ENCODE data around the gene CAPN12. TPM values are rescaled to one million over a fixed set of nuclear protein-coding genes. Genes with fewer than 3 reads are reported as not detected.

Gene CAPN12
- total RNA-seq, 3 donors from 2014 or later, result 0.99 to 1.1 (median 1.0) TPM

DNA sequence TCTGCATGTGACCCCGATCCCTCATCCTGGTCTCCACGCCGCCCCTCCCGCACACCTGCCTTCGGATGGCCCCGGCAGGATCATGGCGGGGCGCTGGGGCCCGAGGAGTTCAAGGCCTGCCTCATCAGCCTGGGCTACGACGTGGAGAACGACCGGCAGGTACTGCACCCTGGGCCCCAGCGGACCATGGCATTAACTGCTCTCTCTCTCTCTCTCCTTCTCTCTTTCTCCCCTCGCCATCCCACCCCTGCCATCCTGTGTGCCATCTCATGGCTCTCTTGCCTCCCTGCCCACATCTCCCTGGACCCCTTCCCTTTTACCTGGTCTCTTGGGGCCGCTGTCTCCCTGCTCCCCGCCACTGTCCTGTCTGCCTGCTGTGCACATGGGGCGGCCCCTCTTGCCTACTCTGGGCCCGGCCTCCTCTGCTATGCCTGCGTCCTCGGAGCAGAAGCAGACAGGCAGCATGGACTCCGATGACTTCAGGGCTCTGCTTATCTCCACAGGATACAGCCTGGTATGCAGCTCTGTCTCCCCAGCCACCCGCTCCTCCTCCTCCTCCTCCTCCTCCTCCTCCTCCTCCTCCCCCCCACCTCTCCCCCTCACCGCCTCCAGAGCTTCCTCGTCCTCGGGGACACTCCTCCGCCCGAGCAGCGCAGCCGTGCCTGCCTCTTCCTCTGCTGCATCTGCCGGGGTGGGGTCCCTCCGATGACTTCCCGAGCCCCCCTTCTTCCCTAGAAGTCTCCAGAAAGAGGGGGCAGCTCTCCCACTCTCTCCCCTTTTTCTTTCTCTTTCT lies 16.2 kb downstream of the CAPN12 start:
- no peaks in the 10 kb centered on the region for H3K27me3 Mint-ChIP-seq (ENCODE audit: low read depth)
- peaks cover 15% of the 10 kb centered on the region for H3K36me3 Mint-ChIP-seq (ENCODE audit: insufficient read depth)
- DNase-seq (no peak), ATAC-seq (no peak)
- no peak overlapping the region for H3K4me3 Mint-ChIP-seq
- peaks cover 10% of the 10 kb centered on the region for H3K4me1 Mint-ChIP-seq (ENCODE audit: low read depth)
- no peaks in the 10 kb centered on the region for H3K9me3 Mint-ChIP-seq

DNA sequence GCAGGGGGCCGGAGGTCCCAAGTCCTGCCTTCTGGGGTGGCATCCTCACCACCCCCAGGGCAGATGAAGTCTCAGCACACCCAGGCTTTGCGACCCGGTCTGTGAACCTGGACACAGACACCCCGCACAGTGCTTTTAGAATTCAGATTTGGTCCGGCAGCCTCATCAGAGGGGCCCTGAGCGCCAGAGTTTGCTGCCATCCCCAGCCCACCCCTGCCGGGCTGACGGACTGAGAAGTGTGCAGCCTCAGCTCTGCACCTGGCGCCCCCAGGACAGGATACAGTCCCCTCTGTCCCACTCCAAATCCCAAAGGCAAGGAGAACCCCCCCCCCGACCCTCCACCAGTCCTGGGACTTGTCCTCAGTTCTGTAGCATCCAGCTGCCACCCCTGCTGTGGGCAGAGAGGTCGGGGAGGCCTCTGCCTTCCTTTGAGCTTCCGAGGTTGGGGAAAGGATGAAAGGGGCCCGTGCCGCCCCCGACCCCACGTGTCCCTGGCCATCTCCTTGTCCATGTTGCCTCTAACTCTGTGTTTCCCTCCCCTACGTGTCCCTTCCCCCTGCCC lies 16.9 kb downstream of the CAPN12 start:
- ATAC-seq (no peak), DNase-seq (no peak)
- Mint-ChIP-seq H3K36me3 (ENCODE audit: insufficient read depth) (peaks cover 15% of the 10 kb centered on the region), H3K27me3 (ENCODE audit: low read depth) (no peaks in the 10 kb centered on the region), H3K9me3 (no peaks in the 10 kb centered on the region), H3K4me3 (no peak overlapping the region), H3K4me1 (ENCODE audit: low read depth) (peaks cover 10% of the 10 kb centered on the region)

DNA sequence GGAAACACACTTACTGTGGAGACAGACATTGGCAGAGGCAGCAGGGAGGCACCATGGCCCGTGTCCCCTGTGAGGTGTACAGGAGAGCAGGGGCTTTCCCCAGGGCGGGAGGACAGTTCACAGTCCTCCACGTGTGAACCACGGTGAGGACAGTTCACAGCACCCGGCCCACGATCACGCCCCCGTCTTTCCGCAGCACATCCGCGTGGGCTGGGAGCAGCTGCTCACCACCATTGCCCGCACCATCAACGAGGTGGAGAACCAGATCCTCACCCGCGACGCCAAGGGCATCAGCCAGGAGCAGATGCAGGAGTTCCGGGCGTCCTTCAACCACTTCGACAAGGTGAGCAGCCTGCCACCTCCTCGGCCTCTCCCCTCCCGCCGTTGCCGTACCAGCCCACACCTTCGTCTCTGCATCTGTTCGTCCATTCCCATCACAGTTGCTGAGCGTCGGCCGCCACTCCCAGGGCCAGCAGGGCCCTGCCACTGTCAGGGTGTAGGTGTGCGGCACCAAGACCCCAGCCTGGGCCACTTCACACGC lies 17.4 kb downstream of the CAPN12 start:
- DNase-seq (peak; percentile 24), ATAC-seq (peak in 1 of 2 donors; percentile 45)
- H3K36me3 Mint-ChIP-seq (ENCODE audit: insufficient read depth), result peaks cover 15% of the 10 kb centered on the region
- H3K27me3 Mint-ChIP-seq (ENCODE audit: low read depth), result no peaks in the 10 kb centered on the region
- no peaks in the 10 kb centered on the region for H3K9me3 Mint-ChIP-seq
- H3K4me3 Mint-ChIP-seq, result no peak overlapping the region
- H3K4me1 Mint-ChIP-seq (ENCODE audit: low read depth), result peaks cover 10% of the 10 kb centered on the region

- H3K4me3 Mint-ChIP-seq, result no peak overlapping the region
- no peaks in the 10 kb centered on the region for H3K27me3 Mint-ChIP-seq (ENCODE audit: low read depth)
- peaks cover 15% of the 10 kb centered on the region for H3K36me3 Mint-ChIP-seq (ENCODE audit: insufficient read depth)
- ATAC-seq (no peak), DNase-seq (no peak)
- H3K9me3 Mint-ChIP-seq, result no peaks in the 10 kb centered on the region
- H3K4me1 Mint-ChIP-seq (ENCODE audit: low read depth), result peaks cover 10% of the 10 kb centered on the region
Measured at GRCh38 chr19:38726284-38726673, 18.0 kb downstream of the CAPN12 start.

DNA sequence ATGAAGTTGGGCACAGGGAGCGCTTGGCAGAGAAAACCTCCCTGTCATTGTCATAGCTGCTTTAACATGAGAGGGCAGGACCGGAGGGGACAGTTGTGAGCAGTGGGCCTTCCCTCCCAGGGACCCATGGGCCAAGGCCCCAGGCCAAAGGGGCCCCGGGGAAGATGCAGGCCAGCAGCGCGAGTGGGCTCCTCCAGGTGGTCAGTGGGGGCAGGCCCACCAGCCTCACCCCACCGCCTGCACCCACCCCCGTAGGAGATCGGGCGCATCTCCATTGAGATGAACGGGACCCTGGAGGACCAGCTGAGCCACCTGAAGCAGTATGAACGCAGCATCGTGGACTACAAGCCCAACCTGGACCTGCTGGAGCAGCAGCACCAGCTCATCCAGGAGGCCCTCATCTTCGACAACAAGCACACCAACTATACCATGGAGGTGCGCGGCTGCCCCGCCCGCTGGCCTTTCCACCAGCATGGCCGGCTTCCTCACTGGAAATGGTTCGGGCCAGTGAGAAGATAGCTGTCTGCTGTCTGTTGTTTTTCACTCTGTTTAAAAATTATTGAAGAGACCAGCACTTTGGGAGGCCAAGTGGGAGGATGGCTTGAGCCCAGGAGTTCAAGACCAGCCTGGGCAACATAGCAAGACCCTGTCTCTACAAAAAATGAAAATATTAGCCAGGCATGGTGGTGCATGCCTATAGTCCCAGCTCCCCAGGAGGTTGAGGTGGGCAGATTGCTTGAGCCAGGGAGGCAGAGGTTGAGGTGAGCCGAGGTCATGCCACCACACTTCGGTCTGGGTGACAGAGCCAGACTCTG lies 18.6 kb downstream of the CAPN12 start:
- Mint-ChIP-seq H3K9me3 (no peaks in the 10 kb centered on the region), H3K27me3 (ENCODE audit: low read depth) (no peaks in the 10 kb centered on the region), H3K36me3 (ENCODE audit: insufficient read depth) (peaks cover 15% of the 10 kb centered on the region), H3K4me3 (no peak overlapping the region), H3K4me1 (ENCODE audit: low read depth) (peaks cover 10% of the 10 kb centered on the region)
- DNase-seq, result no peak
- no peak for ATAC-seq

GRCh38 chr19:38723990-38724854 lies 20.1 kb downstream of the CAPN12 start:
- peaks cover 8% of the 10 kb centered on the region for H3K4me1 Mint-ChIP-seq (ENCODE audit: low read depth)
- DNase-seq, result no peak
- peaks cover 6% of the 10 kb centered on the region for H3K36me3 Mint-ChIP-seq (ENCODE audit: insufficient read depth)
- H3K9me3 Mint-ChIP-seq, result no peaks in the 10 kb centered on the region
- H3K4me3 Mint-ChIP-seq, result no peak overlapping the region
- no peaks in the 10 kb centered on the region for H3K27me3 Mint-ChIP-seq (ENCODE audit: low read depth)
- ATAC-seq, result no peak

DNA sequence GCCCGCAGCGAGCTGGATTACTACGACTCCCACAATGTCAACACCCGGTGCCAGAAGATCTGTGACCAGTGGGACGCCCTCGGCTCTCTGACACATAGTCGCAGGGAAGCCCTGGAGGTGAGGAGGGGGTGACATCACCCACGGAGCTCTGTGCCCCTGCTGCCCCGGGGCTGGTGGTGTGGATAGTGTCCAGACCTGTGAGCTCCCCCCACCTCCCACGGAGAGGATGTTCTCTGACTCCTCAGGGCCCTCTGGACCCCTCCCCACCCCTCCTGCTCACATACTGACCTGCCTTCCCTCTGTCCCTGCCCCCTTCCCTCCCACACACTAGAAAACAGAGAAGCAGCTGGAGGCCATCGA lies 20.7 kb downstream of the CAPN12 start:
- DNase-seq (no peak), ATAC-seq (no peak)
- H3K36me3 Mint-ChIP-seq (ENCODE audit: insufficient read depth), result peaks cover 6% of the 10 kb centered on the region
- H3K4me3 Mint-ChIP-seq, result no peak overlapping the region
- H3K27me3 Mint-ChIP-seq (ENCODE audit: low read depth), result no peaks in the 10 kb centered on the region
- no peaks in the 10 kb centered on the region for H3K9me3 Mint-ChIP-seq
- H3K4me1 Mint-ChIP-seq (ENCODE audit: low read depth), result peaks cover 8% of the 10 kb centered on the region

- ATAC-seq (no peak), DNase-seq (no peak)
- peaks cover 6% of the 10 kb centered on the region for H3K36me3 Mint-ChIP-seq (ENCODE audit: insufficient read depth)
- no peak overlapping the region for H3K4me3 Mint-ChIP-seq
- no peaks in the 10 kb centered on the region for H3K9me3 Mint-ChIP-seq
- H3K4me1 Mint-ChIP-seq (ENCODE audit: low read depth), result peaks cover 8% of the 10 kb centered on the region
- no peaks in the 10 kb centered on the region for H3K27me3 Mint-ChIP-seq (ENCODE audit: low read depth)
Measured at GRCh38 chr19:38722947-38723605, 21.2 kb downstream of the CAPN12 start.

DNA sequence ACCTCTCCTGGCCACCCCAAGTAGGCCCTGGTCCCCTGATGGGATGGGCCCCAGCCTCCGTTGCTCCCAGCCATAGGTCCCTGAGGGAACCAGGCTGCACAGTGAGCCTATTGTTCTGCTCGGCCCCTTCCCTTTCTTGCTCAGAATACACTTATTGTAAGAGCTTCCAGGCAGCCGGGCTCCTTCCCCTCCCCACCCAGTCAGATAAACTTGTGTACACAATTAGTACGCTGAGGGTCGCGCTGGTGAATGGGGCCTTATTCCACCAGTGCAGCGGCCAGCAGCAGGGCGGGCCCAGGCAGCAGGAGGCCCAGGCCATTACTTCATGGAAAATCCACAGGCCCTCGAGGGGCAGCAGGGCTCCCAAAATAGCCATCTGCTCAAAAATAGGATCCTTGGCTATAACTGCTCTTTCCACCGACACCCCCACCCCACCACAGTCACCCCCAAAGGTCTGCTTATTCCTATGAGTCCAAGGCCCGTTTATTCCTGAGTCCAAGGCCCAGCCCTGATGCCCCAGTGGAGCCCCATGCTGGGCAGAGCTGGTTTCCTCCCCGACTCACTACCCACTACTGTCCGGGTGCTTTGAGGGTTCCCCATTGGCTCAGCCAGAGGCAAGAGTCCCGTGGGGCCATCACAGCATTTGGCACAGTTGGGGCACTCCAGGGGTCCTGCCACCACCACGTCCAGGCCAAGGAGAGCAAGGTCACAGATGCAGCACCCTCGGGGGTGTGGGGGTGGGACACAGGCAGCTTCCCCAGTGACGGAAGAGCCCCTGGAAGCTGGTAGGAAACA lies 22.1 kb downstream of the CAPN12 start:
- Mint-ChIP-seq H3K27me3 (ENCODE audit: low read depth) (no peaks in the 10 kb centered on the region), H3K4me3 (no peak overlapping the region), H3K36me3 (ENCODE audit: insufficient read depth) (peaks cover 11% of the 10 kb centered on the region), H3K9me3 (no peaks in the 10 kb centered on the region), H3K4me1 (ENCODE audit: low read depth) (peaks cover 8% of the 10 kb centered on the region)
- DNase-seq (no peak), ATAC-seq (no peak)

- no peaks in the 10 kb centered on the region for H3K9me3 Mint-ChIP-seq
- H3K36me3 Mint-ChIP-seq (ENCODE audit: insufficient read depth), result peaks cover 9% of the 10 kb centered on the region
- H3K27me3 Mint-ChIP-seq (ENCODE audit: low read depth), result no peaks in the 10 kb centered on the region
- no peak for ATAC-seq
- peaks cover 3% of the 10 kb centered on the region for H3K4me1 Mint-ChIP-seq (ENCODE audit: low read depth)
- H3K4me3 Mint-ChIP-seq, result no peak overlapping the region
- DNase-seq, result no peak
Measured at GRCh38 chr19:38721496-38721895, 22.8 kb downstream of the CAPN12 start.

GRCh38 chr19:38720559-38721236 lies 23.6 kb downstream of the CAPN12 start:
- ATAC-seq, result no peak
- no peaks in the 10 kb centered on the region for H3K4me1 Mint-ChIP-seq (ENCODE audit: low read depth)
- H3K4me3 Mint-ChIP-seq, result no peak overlapping the region
- DNase-seq, result no peak
- H3K9me3 Mint-ChIP-seq, result no peaks in the 10 kb centered on the region
- H3K27me3 Mint-ChIP-seq (ENCODE audit: low read depth), result no peaks in the 10 kb centered on the region
- peaks cover 9% of the 10 kb centered on the region for H3K36me3 Mint-ChIP-seq (ENCODE audit: insufficient read depth)

- Mint-ChIP-seq H3K4me3 (no peak overlapping the region), H3K4me1 (ENCODE audit: low read depth) (no peaks in the 10 kb centered on the region), H3K27me3 (ENCODE audit: low read depth) (no peaks in the 10 kb centered on the region), H3K9me3 (no peaks in the 10 kb centered on the region), H3K36me3 (ENCODE audit: insufficient read depth) (peaks cover 9% of the 10 kb centered on the region)
- ATAC-seq (no peak), DNase-seq (no peak)
Measured at GRCh38 chr19:38719761-38720558, 24.3 kb downstream of the CAPN12 start.

All from activated T-cell treated with anti-CD3 and anti-CD28 coated beads, Interleukin-2, amount 50 U/mL, for 4 hours (primary cell).